HEK293 (cell line): Measurements from ENCODE around the gene CCDC69.

ENCODE experiments used
- CTCF ChIA-PET: fragments of 350-600 bp; formaldehyde crosslinking; extraction: SDS; loops from one replicate; lab custom pipeline; 2021; ENCODE audit warnings: antibody characterized with exemption; lab: Yijun Ruan, JAX
- POLR2A ChIA-PET: fragments of 300-600 bp; formaldehyde crosslinking; extraction: SDS; loops from one replicate; lab custom pipeline; 2020; ENCODE audit warnings: antibody characterized with exemption, inconsistent platforms; lab: Yijun Ruan, JAX
- H3K27ac ChIP-seq: fragments of 200-500 bp; sonication (Bioruptor generic); 2 replicates; pipeline ENCODE4 v1.5.1; 2014; ENCODE audit warnings: low read depth, low read length, control low read depth, inconsistent platforms; ENCODE audit errors: extremely low read depth
- H3K36me3 ChIP-seq, 2 experiments: fragments of 200-500 bp in 1 of 2; sonication (Bioruptor generic) in 1 of 2; 1 replicate in 1 of 2; 2 replicates in 1 of 2; pipeline ENCODE4 v1.5.1; 2014 to 2017; ENCODE audit warnings: inconsistent platforms in 2 of 2, low read length in 2 of 2; ENCODE audit not compliant: control insufficient read depth in 2 of 2, insufficient read depth in 1 of 2
- H3K4me1 ChIP-seq: fragments of 200-500 bp; sonication (Bioruptor generic); 2 replicates; pipeline ENCODE4 v1.5.1; 2014; ENCODE audit warnings: mild to moderate bottlenecking, low read length, inconsistent platforms; ENCODE audit not compliant: control insufficient read depth, insufficient read depth
- H3K4me3 ChIP-seq: 2 replicates; pipeline ENCODE4 v1.5.1; 2011; ENCODE audit warnings: low read depth, mild to moderate bottlenecking, control low read depth, low read length, moderate library complexity
- H3K9me3 ChIP-seq: fragments of 200-500 bp; sonication (Bioruptor generic); 2 replicates; pipeline ENCODE4 v1.5.1; 2014; ENCODE audit warnings: low read depth, low read length, inconsistent platforms; ENCODE audit not compliant: control insufficient read depth, insufficient read depth
- KLF9 ChIP-seq: fragments of 450-650 bp; formaldehyde crosslinking; IDR thresholded peaks from 2 replicates; pipeline ENCODE4 v1.5.1; 2016; ENCODE audit warnings: missing biosample characterization, missing genetic modification characterization, low read depth
- MEIS1 ChIP-seq: sonication (generic); formaldehyde crosslinking; IDR thresholded peaks from 2 replicates; pipeline ENCODE4 v1.8.1; 2022; ENCODE audit warnings: missing genetic modification reagents, mild to moderate bottlenecking, borderline replicate concordance
- OVOL3 ChIP-seq: fragments of 450-650 bp; formaldehyde crosslinking; IDR thresholded peaks from 2 replicates; pipeline ENCODE4 v1.5.1; 2016; ENCODE audit warnings: missing biosample characterization, missing genetic modification characterization
- SETDB1 ChIP-seq: IDR thresholded peaks from one replicate; pipeline ENCODE4 v1.6.1; 2017; ENCODE audit warnings: mild to moderate bottlenecking, low read length, moderate library complexity, mixed read lengths; ENCODE audit not compliant: insufficient read length
- ZBTB7A ChIP-seq: fragments of 450-650 bp; formaldehyde crosslinking; IDR thresholded peaks from 2 replicates; pipeline ENCODE4 v1.5.1; 2016; ENCODE audit warnings: low read depth, missing biosample characterization, missing genetic modification characterization
- ZFP3 ChIP-seq: fragments of 450-650 bp; formaldehyde crosslinking; IDR thresholded peaks from 2 replicates; pipeline ENCODE4 v1.5.1; 2016; ENCODE audit warnings: low read depth, missing biosample characterization, missing genetic modification characterization
- ZNF133 ChIP-seq: fragments of 450-650 bp; formaldehyde crosslinking; IDR thresholded peaks from 2 replicates; pipeline ENCODE4 v1.5.1; 2016; ENCODE audit warnings: missing biosample characterization, missing genetic modification characterization
- ZNF19 ChIP-seq: fragments of 450-650 bp; formaldehyde crosslinking; IDR thresholded peaks from 2 replicates; pipeline ENCODE4; 2016; ENCODE audit warnings: missing biosample characterization, missing genetic modification characterization, low read depth
- ZNF239 ChIP-seq: fragments of 450-650 bp; formaldehyde crosslinking; IDR thresholded peaks from 2 replicates; pipeline ENCODE4 v1.5.1; 2016; ENCODE audit warnings: missing biosample characterization, missing genetic modification characterization
- ZNF266 ChIP-seq: fragments of 450-650 bp; formaldehyde crosslinking; IDR thresholded peaks from 2 replicates; pipeline ENCODE4 v1.5.1; 2016; ENCODE audit warnings: missing biosample characterization, missing genetic modification characterization, low read depth
- ZNF473 ChIP-seq: fragments of 450-650 bp; formaldehyde crosslinking; IDR thresholded peaks from 2 replicates; pipeline ENCODE4 v1.5.1; 2017; ENCODE audit warnings: missing biosample characterization, missing genetic modification characterization
- ZNF548 ChIP-seq: fragments of 450-650 bp; formaldehyde crosslinking; IDR thresholded peaks from 2 replicates; pipeline ENCODE4 v1.5.1; 2016; ENCODE audit warnings: missing biosample characterization, missing genetic modification characterization
- ZNF623 ChIP-seq: fragments of 450-650 bp; formaldehyde crosslinking; IDR thresholded peaks from 2 replicates; pipeline ENCODE4 v1.5.1; 2016; ENCODE audit warnings: missing biosample characterization, missing genetic modification characterization
- TF ChIP-seq, protein P1 (sequence below): fragments of 450-650 bp; formaldehyde crosslinking; IDR thresholded peaks from 2 replicates; pipeline ENCODE4 v1.5.1; 2016; ENCODE audit warnings: missing biosample characterization, missing genetic modification characterization
- TF ChIP-seq, protein P2 (sequence below): fragments of 450-650 bp; formaldehyde crosslinking; IDR thresholded peaks from 2 replicates; pipeline ENCODE4; 2016; ENCODE audit warnings: missing biosample characterization, missing genetic modification characterization
- TF ChIP-seq, protein P3 (sequence below): fragments of 450-650 bp; formaldehyde crosslinking; IDR thresholded peaks from 2 replicates; pipeline ENCODE4 v1.5.1; 2016; ENCODE audit warnings: missing biosample characterization, missing genetic modification characterization
- TF ChIP-seq, protein P4 (sequence below): fragments of 450-650 bp; formaldehyde crosslinking; IDR thresholded peaks from 2 replicates; pipeline ENCODE4 v1.5.1; 2016; ENCODE audit warnings: missing biosample characterization, missing genetic modification characterization
- TF ChIP-seq, protein P5 (sequence below): fragments of 450-650 bp; formaldehyde crosslinking; IDR thresholded peaks from 2 replicates; pipeline ENCODE4 v1.5.1; 2016; ENCODE audit warnings: missing biosample characterization, missing genetic modification characterization, borderline replicate concordance

CCDC69 gene

DNA sequence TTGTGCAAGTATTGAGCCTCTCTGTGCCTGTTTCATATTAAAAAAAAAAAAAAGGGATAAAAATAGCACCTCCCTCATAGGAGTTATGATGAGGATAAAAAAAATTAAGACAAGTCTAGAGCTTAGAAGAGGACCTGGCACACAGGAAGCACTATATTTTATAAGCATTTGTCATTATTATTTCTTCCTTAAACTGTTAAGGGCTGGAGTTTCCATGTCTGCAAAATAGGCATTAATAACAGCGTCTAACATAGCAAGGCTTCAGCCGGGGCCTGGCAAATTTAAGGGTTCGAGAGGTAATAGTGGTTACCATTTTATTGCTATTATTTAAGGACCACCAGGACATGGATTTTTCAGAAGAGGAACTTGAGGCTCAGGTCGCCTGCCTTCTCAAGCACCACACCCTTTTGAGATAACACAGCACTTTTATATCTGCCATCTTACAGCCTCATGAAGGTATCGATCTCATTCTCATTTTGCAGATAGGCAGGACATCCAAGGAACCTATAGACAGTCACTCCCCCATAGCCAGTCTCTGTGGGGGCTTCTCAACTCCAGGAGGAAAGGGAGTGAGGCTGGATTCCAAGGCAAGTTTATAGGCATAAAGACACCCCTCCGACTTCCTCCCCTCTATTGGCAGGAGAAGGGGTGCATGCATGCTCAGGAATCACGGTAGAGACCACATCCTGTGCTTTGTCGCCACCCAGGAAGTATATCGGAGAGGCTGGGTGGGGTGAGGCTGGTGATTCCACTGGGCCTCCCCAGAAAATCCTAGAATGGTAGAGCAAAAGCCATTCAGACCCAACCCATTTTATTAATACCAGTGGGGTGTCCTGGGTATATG, 68.7 kb downstream of the CCDC69 start:
- Histone ChIP-seq H3K4me1 (peaks cover 28% of the 10 kb centered on the region), H3K36me3 (peaks cover 0 to 3% of the 10 kb centered on the region in 2 experiments; a peak in 1 of 3 replicates), H3K9me3 (no peaks in the 10 kb centered on the region), H3K27ac (no peak overlapping the region), H3K4me3 (no peak overlapping the region)
- TF ChIP-seq ZFP3 (tag by site-specific recombination) (no peak), ZNF473 (tag by site-specific recombination) (no peak), ZBTB7A (tag by site-specific recombination) (no peak), OVOL3 (no peak), ZNF133 (no peak), MEIS1 (no peak), ZNF548 (no peak), ZNF623 (tag by site-specific recombination) (no peak), SETDB1 (no peak), KLF9 (no peak), ZNF19 (tag by site-specific recombination) (no peak), ZNF266 (tag by site-specific recombination) (no peak), ZNF239 (tag by site-specific recombination) (no peak)
- TF ChIP-seq, protein P1, sequence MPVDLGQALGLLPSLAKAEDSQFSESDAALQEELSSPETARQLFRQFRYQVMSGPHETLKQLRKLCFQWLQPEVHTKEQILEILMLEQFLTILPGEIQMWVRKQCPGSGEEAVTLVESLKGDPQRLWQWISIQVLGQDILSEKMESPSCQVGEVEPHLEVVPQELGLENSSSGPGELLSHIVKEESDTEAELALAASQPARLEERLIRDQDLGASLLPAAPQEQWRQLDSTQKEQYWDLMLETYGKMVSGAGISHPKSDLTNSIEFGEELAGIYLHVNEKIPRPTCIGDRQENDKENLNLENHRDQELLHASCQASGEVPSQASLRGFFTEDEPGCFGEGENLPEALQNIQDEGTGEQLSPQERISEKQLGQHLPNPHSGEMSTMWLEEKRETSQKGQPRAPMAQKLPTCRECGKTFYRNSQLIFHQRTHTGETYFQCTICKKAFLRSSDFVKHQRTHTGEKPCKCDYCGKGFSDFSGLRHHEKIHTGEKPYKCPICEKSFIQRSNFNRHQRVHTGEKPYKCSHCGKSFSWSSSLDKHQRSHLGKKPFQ (tag by site-specific recombination): no peak
- TF ChIP-seq, protein P2, sequence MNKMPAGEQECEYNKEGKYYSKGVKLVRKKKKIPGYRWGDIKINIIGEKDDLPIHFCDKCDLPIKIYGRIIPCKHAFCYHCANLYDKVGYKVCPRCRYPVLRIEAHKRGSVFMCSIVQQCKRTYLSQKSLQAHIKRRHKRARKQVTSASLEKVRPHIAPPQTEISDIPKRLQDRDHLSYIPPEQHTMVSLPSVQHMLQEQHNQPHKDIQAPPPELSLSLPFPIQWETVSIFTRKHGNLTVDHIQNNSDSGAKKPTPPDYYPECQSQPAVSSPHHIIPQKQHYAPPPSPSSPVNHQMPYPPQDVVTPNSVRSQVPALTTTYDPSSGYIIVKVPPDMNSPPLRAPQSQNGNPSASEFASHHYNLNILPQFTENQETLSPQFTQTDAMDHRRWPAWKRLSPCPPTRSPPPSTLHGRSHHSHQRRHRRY (tag by site-specific recombination): no peak
- TF ChIP-seq, protein P3, sequence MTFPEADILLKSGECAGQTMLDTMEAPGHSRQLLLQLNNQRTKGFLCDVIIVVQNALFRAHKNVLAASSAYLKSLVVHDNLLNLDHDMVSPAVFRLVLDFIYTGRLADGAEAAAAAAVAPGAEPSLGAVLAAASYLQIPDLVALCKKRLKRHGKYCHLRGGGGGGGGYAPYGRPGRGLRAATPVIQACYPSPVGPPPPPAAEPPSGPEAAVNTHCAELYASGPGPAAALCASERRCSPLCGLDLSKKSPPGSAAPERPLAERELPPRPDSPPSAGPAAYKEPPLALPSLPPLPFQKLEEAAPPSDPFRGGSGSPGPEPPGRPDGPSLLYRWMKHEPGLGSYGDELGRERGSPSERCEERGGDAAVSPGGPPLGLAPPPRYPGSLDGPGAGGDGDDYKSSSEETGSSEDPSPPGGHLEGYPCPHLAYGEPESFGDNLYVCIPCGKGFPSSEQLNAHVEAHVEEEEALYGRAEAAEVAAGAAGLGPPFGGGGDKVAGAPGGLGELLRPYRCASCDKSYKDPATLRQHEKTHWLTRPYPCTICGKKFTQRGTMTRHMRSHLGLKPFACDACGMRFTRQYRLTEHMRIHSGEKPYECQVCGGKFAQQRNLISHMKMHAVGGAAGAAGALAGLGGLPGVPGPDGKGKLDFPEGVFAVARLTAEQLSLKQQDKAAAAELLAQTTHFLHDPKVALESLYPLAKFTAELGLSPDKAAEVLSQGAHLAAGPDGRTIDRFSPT (tag by site-specific recombination): no peak
- TF ChIP-seq, protein P4, sequence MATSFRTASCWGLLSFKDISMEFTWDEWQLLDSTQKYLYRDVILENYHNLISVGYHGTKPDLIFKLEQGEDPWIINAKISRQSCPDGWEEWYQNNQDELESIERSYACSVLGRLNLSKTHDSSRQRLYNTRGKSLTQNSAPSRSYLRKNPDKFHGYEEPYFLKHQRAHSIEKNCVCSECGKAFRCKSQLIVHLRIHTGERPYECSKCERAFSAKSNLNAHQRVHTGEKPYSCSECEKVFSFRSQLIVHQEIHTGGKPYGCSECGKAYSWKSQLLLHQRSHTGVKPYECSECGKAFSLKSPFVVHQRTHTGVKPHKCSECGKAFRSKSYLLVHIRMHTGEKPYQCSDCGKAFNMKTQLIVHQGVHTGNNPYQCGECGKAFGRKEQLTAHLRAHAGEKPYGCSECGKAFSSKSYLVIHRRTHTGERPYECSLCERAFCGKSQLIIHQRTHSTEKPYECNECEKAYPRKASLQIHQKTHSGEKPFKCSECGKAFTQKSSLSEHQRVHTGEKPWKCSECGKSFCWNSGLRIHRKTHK (tag by site-specific recombination): no peak
- TF ChIP-seq, protein P5, sequence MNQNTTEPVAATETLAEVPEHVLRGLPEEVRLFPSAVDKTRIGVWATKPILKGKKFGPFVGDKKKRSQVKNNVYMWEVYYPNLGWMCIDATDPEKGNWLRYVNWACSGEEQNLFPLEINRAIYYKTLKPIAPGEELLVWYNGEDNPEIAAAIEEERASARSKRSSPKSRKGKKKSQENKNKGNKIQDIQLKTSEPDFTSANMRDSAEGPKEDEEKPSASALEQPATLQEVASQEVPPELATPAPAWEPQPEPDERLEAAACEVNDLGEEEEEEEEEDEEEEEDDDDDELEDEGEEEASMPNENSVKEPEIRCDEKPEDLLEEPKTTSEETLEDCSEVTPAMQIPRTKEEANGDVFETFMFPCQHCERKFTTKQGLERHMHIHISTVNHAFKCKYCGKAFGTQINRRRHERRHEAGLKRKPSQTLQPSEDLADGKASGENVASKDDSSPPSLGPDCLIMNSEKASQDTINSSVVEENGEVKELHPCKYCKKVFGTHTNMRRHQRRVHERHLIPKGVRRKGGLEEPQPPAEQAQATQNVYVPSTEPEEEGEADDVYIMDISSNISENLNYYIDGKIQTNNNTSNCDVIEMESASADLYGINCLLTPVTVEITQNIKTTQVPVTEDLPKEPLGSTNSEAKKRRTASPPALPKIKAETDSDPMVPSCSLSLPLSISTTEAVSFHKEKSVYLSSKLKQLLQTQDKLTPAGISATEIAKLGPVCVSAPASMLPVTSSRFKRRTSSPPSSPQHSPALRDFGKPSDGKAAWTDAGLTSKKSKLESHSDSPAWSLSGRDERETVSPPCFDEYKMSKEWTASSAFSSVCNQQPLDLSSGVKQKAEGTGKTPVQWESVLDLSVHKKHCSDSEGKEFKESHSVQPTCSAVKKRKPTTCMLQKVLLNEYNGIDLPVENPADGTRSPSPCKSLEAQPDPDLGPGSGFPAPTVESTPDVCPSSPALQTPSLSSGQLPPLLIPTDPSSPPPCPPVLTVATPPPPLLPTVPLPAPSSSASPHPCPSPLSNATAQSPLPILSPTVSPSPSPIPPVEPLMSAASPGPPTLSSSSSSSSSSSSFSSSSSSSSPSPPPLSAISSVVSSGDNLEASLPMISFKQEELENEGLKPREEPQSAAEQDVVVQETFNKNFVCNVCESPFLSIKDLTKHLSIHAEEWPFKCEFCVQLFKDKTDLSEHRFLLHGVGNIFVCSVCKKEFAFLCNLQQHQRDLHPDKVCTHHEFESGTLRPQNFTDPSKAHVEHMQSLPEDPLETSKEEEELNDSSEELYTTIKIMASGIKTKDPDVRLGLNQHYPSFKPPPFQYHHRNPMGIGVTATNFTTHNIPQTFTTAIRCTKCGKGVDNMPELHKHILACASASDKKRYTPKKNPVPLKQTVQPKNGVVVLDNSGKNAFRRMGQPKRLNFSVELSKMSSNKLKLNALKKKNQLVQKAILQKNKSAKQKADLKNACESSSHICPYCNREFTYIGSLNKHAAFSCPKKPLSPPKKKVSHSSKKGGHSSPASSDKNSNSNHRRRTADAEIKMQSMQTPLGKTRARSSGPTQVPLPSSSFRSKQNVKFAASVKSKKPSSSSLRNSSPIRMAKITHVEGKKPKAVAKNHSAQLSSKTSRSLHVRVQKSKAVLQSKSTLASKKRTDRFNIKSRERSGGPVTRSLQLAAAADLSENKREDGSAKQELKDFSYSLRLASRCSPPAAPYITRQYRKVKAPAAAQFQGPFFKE (tag by site-specific recombination): no peak
- CTCF ChIA-PET: interaction anchor here (0.6 to 1.9 kb wide), 6 partner anchors 8 to 1044 kb away, joined by 3 to 4 read pairs (median 4); no protein-coding TSS in a partner anchor
- POLR2A ChIA-PET: no interaction called here
